KMS-11 (cell line): ENCODE data around the gene CASQ1.

Experiments used
- H2AFZ ChIP-seq: fragments of 200-600 bp; sonication (generic); 2 replicates; pipeline ENCODE4 v1.6.1; 2016; ENCODE audit warnings: antibody characterized with exemption, mixed run types, low read depth
- H3K27ac ChIP-seq: fragments of 200-600 bp; sonication (generic); 2 replicates; pipeline ENCODE4 v1.6.1; 2016; ENCODE audit warnings: mild to moderate bottlenecking, mixed run types
- H3K27me3 ChIP-seq: fragments of 200-600 bp; sonication (generic); 2 replicates; pipeline ENCODE4 v1.6.1; 2017; ENCODE audit warnings: mild to moderate bottlenecking, low read depth, mixed run types, moderate library complexity; ENCODE audit not compliant: insufficient read depth
- H3K36me3 ChIP-seq: fragments of 200-600 bp; sonication (generic); 2 replicates; pipeline ENCODE4 v1.6.1; 2017; ENCODE audit warnings: mild to moderate bottlenecking, mixed run types; ENCODE audit not compliant: insufficient read depth
- H3K4me1 ChIP-seq: fragments of 200-600 bp; sonication (generic); 2 replicates; pipeline ENCODE4 v1.6.1; 2016; ENCODE audit warnings: mild to moderate bottlenecking, low read depth, mixed run types; ENCODE audit not compliant: poor library complexity, severe bottlenecking
- H3K4me2 ChIP-seq: fragments of 200-600 bp; sonication (generic); 2 replicates; pipeline ENCODE4 v1.7.0; 2016; ENCODE audit warnings: mild to moderate bottlenecking, mixed run types
- H3K4me3 ChIP-seq: fragments of 200-600 bp; sonication (generic); IDR thresholded peaks from 2 replicates; pipeline ENCODE4 v1.6.1; 2017; ENCODE audit warnings: low read depth, low read length, mixed read lengths; ENCODE audit not compliant: insufficient read depth
- H3K79me2 ChIP-seq: fragments of 200-600 bp; sonication (generic); 2 replicates; pipeline ENCODE4 v1.6.1; 2016; ENCODE audit warnings: low read depth, mixed run types; ENCODE audit not compliant: insufficient read depth
- H3K9ac ChIP-seq: fragments of 200-600 bp; sonication (generic); 2 replicates; pipeline ENCODE4 v1.6.1; 2016; ENCODE audit warnings: mild to moderate bottlenecking, mixed run types
- H4K20me1 ChIP-seq: fragments of 200-600 bp; sonication (generic); 2 replicates; pipeline ENCODE4 v1.6.1; 2016; ENCODE audit warnings: mild to moderate bottlenecking, mixed run types; ENCODE audit not compliant: insufficient read depth
- TF ChIP-seq, protein P1 (sequence below): fragments of 200-600 bp; sonication (generic); conservative IDR thresholded peaks from 2 replicates; pipeline ENCODE4 v1.6.1; 2017; ENCODE audit warnings: low read depth, mild to moderate bottlenecking, antibody characterized with exemption, low read length, moderate library complexity, mixed read lengths

CASQ1 gene

DNA sequence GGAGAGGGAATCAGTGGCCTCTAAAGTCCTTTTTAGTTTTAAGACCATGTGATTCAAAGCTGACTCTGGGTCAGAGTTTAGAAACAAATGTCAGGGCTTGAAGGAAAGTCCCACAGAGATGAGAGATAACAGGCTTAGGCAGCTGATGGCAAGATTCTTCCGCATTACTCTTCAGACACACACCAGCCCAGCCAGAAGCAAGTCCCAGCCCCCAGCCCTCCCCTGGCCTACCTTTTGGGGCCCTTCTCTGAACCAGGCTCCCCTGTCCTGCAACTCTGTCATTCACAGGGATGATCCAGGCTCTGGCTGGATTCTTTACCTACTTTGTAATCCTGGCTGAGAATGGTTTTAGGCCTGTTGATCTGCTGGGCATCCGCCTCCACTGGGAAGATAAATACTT is 13.1 kb upstream of the CASQ1 start:
- H3K4me3 ChIP-seq, result no peak overlapping the region
- H2AFZ ChIP-seq, result no peak overlapping the region
- no peaks in the 10 kb centered on the region for H3K79me2 ChIP-seq
- TF ChIP-seq, protein P1, sequence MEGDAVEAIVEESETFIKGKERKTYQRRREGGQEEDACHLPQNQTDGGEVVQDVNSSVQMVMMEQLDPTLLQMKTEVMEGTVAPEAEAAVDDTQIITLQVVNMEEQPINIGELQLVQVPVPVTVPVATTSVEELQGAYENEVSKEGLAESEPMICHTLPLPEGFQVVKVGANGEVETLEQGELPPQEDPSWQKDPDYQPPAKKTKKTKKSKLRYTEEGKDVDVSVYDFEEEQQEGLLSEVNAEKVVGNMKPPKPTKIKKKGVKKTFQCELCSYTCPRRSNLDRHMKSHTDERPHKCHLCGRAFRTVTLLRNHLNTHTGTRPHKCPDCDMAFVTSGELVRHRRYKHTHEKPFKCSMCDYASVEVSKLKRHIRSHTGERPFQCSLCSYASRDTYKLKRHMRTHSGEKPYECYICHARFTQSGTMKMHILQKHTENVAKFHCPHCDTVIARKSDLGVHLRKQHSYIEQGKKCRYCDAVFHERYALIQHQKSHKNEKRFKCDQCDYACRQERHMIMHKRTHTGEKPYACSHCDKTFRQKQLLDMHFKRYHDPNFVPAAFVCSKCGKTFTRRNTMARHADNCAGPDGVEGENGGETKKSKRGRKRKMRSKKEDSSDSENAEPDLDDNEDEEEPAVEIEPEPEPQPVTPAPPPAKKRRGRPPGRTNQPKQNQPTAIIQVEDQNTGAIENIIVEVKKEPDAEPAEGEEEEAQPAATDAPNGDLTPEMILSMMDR, result no peak
- H3K4me2 ChIP-seq, result no peak overlapping the region
- no peak overlapping the region for H3K9ac ChIP-seq
- no peak overlapping the region for H3K27ac ChIP-seq
- no peaks in the 10 kb centered on the region for H3K4me1 ChIP-seq
- H4K20me1 ChIP-seq, result no peaks in the 10 kb centered on the region
- no peaks in the 10 kb centered on the region for H3K36me3 ChIP-seq
- H3K27me3 ChIP-seq, result no peaks in the 10 kb centered on the region

DNA sequence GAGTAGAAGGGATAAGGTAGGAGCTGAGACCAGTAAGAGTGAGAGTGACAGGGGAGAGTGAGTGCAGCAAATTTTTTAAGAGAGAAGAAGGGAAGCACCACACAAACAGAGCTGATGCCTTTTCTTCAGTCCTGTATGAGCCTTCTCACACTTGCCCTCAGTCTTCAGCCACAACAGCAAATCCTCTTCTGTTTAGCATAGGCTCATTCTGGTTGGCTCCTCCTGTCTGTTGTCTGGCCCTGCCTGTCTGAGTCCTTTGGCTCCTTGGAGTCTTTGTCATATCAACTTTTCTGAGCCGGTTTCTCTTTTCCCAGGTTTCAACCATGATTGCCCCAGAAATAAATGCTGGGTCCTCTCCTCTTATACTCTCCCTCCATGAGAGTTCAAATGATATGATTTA is 12.7 kb upstream of the CASQ1 start:
- Histone ChIP-seq H4K20me1 (no peaks in the 10 kb centered on the region), H3K36me3 (no peaks in the 10 kb centered on the region), H3K4me3 (no peak overlapping the region), H3K4me1 (no peaks in the 10 kb centered on the region), H2AFZ (no peak overlapping the region), H3K79me2 (no peaks in the 10 kb centered on the region), H3K27me3 (no peaks in the 10 kb centered on the region), H3K9ac (no peak overlapping the region), H3K27ac (no peak overlapping the region), H3K4me2 (no peak overlapping the region)
- TF ChIP-seq, protein P1, result no peak

DNA sequence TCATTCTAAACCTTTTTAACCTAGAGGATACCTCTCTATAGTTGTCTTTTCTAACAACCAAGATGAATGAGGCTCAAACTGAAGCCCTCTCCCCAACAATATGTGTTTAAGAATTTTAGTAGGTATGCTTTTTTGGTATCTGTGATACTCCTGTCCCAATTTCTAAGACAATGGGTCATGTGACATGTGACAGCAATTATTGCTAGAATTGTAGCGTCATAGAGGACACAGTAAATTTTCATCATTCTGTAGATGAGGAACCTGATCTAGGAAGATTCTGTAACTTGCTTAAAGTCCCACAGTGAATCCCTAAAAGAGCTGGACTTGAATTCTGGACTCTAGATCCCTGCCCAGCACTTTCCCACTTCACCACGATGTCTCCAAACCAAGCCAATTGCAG is 11.6 kb upstream of the CASQ1 start:
- H2AFZ ChIP-seq, result no peak overlapping the region
- TF ChIP-seq, protein P1, result no peak
- H3K4me3 ChIP-seq, result no peak overlapping the region
- no peaks in the 10 kb centered on the region for H3K79me2 ChIP-seq
- no peak overlapping the region for H3K27ac ChIP-seq
- H4K20me1 ChIP-seq, result no peaks in the 10 kb centered on the region
- H3K9ac ChIP-seq, result no peak overlapping the region
- no peak overlapping the region for H3K4me2 ChIP-seq
- no peaks in the 10 kb centered on the region for H3K4me1 ChIP-seq
- no peaks in the 10 kb centered on the region for H3K36me3 ChIP-seq
- no peaks in the 10 kb centered on the region for H3K27me3 ChIP-seq

DNA sequence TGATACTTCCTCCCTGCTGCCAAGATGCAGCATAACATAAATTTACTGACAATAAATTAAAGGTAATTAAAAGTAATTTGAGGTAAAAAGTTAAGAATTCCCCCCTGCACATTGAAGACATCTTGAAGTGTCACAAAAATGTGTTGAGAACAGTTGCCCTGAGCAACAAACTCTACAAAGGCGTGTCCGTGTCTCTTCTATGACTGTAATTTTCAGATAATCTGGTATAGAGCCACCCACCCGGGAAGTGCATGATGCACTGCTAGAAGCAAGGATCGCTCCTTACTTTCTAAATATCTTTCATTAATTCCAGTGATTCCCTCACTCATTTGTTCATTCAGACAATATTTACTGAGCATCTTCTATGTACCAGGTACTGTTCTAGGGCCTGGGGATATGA is 11.0 kb upstream of the CASQ1 start:
- no peaks in the 10 kb centered on the region for H3K79me2 ChIP-seq
- no peak overlapping the region for H2AFZ ChIP-seq
- no peaks in the 10 kb centered on the region for H3K36me3 ChIP-seq
- no peak overlapping the region for H3K4me3 ChIP-seq
- no peak overlapping the region for H3K4me2 ChIP-seq
- no peaks in the 10 kb centered on the region for H3K4me1 ChIP-seq
- H3K27me3 ChIP-seq, result no peaks in the 10 kb centered on the region
- no peak overlapping the region for H3K27ac ChIP-seq
- H3K9ac ChIP-seq, result no peak overlapping the region
- TF ChIP-seq, protein P1, result no peak
- H4K20me1 ChIP-seq, result no peaks in the 10 kb centered on the region
